HepG2 (cell line): ENCODE data around the gene NAA25. TPM values are rescaled to one million over a fixed set of nuclear protein-coding genes. Genes with fewer than 3 reads are reported as not detected.
"Not testable (repeated sequence)": the region's sequence is repeated elsewhere in the genome, so short reads cannot be mapped to it uniquely, and the experiment has no call there.

Source experiments
- ATAC-seq: fragments of 200-7000 bp; cut with Tn5 transposase; 3 replicates; pipeline ENCODE4 v1.9.1; 2020; ENCODE audit warnings: mild to moderate bottlenecking, moderate library complexity
- BruUV-seq: library from RNA; stranded (reverse); fragments of 400-500 nt; replicated peaks from 2 replicates; lab custom pipeline; 2021; lab: Mats Ljungman, UMichigan
- CTCF ChIA-PET: fragments of 300-600 bp; formaldehyde crosslinking; extraction: SDS; loops from one replicate; lab custom pipeline; 2021; ENCODE audit warnings: low total read pairs, inconsistent platforms, low intra/inter-chr PET ratio; lab: Yijun Ruan, JAX
- POLR2A ChIA-PET: fragments of 350-600 bp; sonication (Branson Sonifier 250); formaldehyde crosslinking; loops from one replicate; lab custom pipeline; 2020; ENCODE audit warnings: antibody characterized with exemption, inconsistent platforms; lab: Yijun Ruan, JAX
- DNase-seq: peaks from one replicate; pipeline ENCODE4 v3.0.0-alpha.2; 2015; ENCODE audit warnings: low spot score
- FAIRE-seq: peaks from 3 replicates; lab custom pipeline; 2011; peaks lifted over from hg19 to GRCh38; lab: Jason Lieb, UNC
- H2AFZ ChIP-seq: one replicate; pipeline ENCODE4 v1.6.1; 2011; ENCODE audit warnings: low read length, inconsistent platforms
- H3K27ac ChIP-seq: fragments of 300-600 bp; 3 replicates; pipeline ENCODE4 v1.8.0; 2011; ENCODE audit warnings: mixed run types, mild to moderate bottlenecking, mixed read lengths, low read length, inconsistent platforms; ENCODE audit not compliant: insufficient read depth; ENCODE audit errors: extremely low read length
- H3K27me3 ChIP-seq, 2 experiments: fragments of 200-600 bp in 1 of 2; 2 replicates in 1 of 2; 3 replicates in 1 of 2; pipeline versions ENCODE4 v1.6.0 to v1.8.0; 2011; ENCODE audit warnings: low read length in 2 of 2, mild to moderate bottlenecking in 2 of 2, moderate library complexity in 2 of 2, inconsistent platforms in 1 of 2; ENCODE audit not compliant: insufficient read depth in 2 of 2, control insufficient read depth in 1 of 2
- H3K36me3 ChIP-seq, 2 experiments: fragments of 200-600 bp in 1 of 2; replicated peaks in 1 of 2; 2 replicates in 1 of 2; 3 replicates in 1 of 2; pipeline versions ENCODE4 v1.5.1 to v1.8.0; 2011; ENCODE audit warnings: low read length in 2 of 2, inconsistent platforms in 1 of 2; ENCODE audit not compliant: insufficient read depth in 2 of 2, control insufficient read depth in 1 of 2
- H3K4me1 ChIP-seq: 2 replicates; pipeline ENCODE4 v1.5.1; 2012; ENCODE audit warnings: low read length, inconsistent platforms; ENCODE audit not compliant: insufficient read depth
- H3K4me2 ChIP-seq: 2 replicates; pipeline ENCODE4 v1.6.0; 2011; ENCODE audit warnings: low read depth, low read length, inconsistent platforms
- H3K4me3 ChIP-seq, 3 experiments: fragments of 200-600 bp in 1 of 3; sonication (generic), shearing (Covaris generic) in 1 of 3; replicated peaks in 1 of 3; 2 replicates each; pipeline ENCODE4 v1.5.1; 2011 to 2016; ENCODE audit warnings: low read length in 3 of 3, inconsistent platforms in 2 of 3, low read depth in 2 of 3, mild to moderate bottlenecking in 2 of 3, control low read depth in 1 of 3, mixed read lengths in 1 of 3; ENCODE audit not compliant: insufficient read depth in 1 of 3
- H3K79me2 ChIP-seq: one replicate; pipeline ENCODE4 v1.6.1; 2011; ENCODE audit warnings: low read length, inconsistent platforms; ENCODE audit not compliant: insufficient read depth
- H3K9ac ChIP-seq: 2 replicates; pipeline ENCODE4 v1.6.0; 2011; ENCODE audit warnings: mild to moderate bottlenecking, low read depth, low read length, inconsistent platforms; ENCODE audit not compliant: insufficient read depth
- H3K9me3 ChIP-seq: 2 replicates; pipeline ENCODE4 v1.5.1; 2012; ENCODE audit warnings: mild to moderate bottlenecking, low read length
- H4K20me1 ChIP-seq: 2 replicates; pipeline ENCODE4 v1.6.0; 2011; ENCODE audit warnings: inconsistent platforms, mild to moderate bottlenecking, low read length, moderate library complexity; ENCODE audit not compliant: insufficient read depth
- PTBP1 ChIP-seq: fragments of 200-400 bp; formaldehyde crosslinking; IDR thresholded peaks from 2 replicates; pipeline ENCODE4 v1.6.1; 2018; ENCODE audit warnings: low read length, low read depth; ENCODE audit not compliant: poor library complexity, severe bottlenecking
- THAP11 ChIP-seq: IDR thresholded peaks from 2 replicates; pipeline ENCODE4 v1.6.1; 2016; ENCODE audit warnings: missing biosample characterization, missing genetic modification reagents
- ZNF121 ChIP-seq: sonication (generic); formaldehyde crosslinking; IDR thresholded peaks from 2 replicates; pipeline ENCODE4 v1.5.0; 2020; ENCODE audit warnings: mild to moderate bottlenecking, missing genetic modification reagents
- WGBS: methylation state at CpG from one replicate; pipeline ENCODE4 v1.1.6; 2017; ENCODE audit warnings: low lambda C conversion rate; 5-methylcytosine and 5-hydroxymethylcytosine counted together
- in situ Hi-C: cut with HindIII; loops from 2 replicates; pipeline ENCODE4 v1.10.0; 2017; ENCODE audit warnings: low pct_unique_long_range_greater_than_20kb; ENCODE audit not compliant: extremely low pct_ligation_motif_present
- intact Hi-C: fragments of 100-400 bp; cut with micrococcal nuclease; formaldehyde crosslinking; loops from one replicate; pipeline ENCODE4 v1.10.0; 2022; ENCODE audit not compliant: unreplicated experiment
- polyA plus RNA-seq, 8 experiments: library from polyadenylated mRNA; depleted of rRNA in 3 of 8; stranded (reverse) in 7 of 8; unstranded in 1 of 8; fragments of >200 nt; fragmentation: Illumina TruSeq in 4 of 8; extraction: Trizol in 4 of 8; gene quantifications; 2 replicates each; pipeline versions ENCODE4 v1.2.1 to v1.2.3, GENCODE V29; 2011 to 2016; ENCODE audit warnings: low read depth in 4 of 8, missing spikeins in 1 of 8, mixed read lengths in 1 of 8; ENCODE audit not compliant: insufficient read depth in 1 of 8
- total RNA-seq, 5 experiments: library from RNA; depleted of rRNA; stranded (reverse); fragments of >200 nt; fragmentation: Illumina TruSeq; extraction: Trizol; gene quantifications; 2 replicates each; pipeline ENCODE4 v1.2.3, GENCODE V29; 2016; ENCODE audit warnings: low read depth in 1 of 5

Gene NAA25
- total and polyA plus RNA-seq, 2 of the 13 experiments (the other 11 are each of a cell fraction or from before 2014, with no cell fraction given): 11.4 to 32.0 TPM

- intact Hi-C loops: loop anchor here (1.0 kb wide), 1 partner anchor 29 kb away; no protein-coding TSS in a partner anchor
Measured at GRCh38 chr12:112102127-112102526, 6.5 kb downstream of the NAA25 start.

GRCh38 chr12:112100500-112100899 lies 8.1 kb downstream of the NAA25 start:
- DNase-seq, ATAC-seq, H3K4me2 ChIP-seq, H3K27ac ChIP-seq, in situ Hi-C loops, H3K9ac ChIP-seq, H3K9me3 ChIP-seq, intact Hi-C loops, H3K4me3 ChIP-seq, H3K27me3 ChIP-seq, H2AFZ ChIP-seq, BruUV-seq, CTCF ChIA-PET, FAIRE-seq: not testable (repeated sequence)
- H3K79me2 ChIP-seq: peaks cover 83% of the 10 kb centered on the region
- H3K36me3 ChIP-seq: peaks cover 4 to 56% of the 10 kb centered on the region in 2 experiments
- H4K20me1 ChIP-seq: peaks cover 26% of the 10 kb centered on the region
- POLR2A ChIA-PET: interaction anchor here (1.2 kb wide), 1 partner anchor 11 kb away, joined by 3 read pairs; no protein-coding TSS in a partner anchor
- peaks cover 16% of the 10 kb centered on the region for H3K4me1 ChIP-seq
- over 99% methylated on average over 15 of the region's 15 CpGs for whole genome bisulfite sequencing

More at GRCh38 chr12:112102127-112102526, 6.5 kb downstream of the NAA25 start:
- WGBS: 96% methylated on average over 4 of the region's 4 CpGs
- no peak for ATAC-seq
- no peaks in the 10 kb centered on the region for H3K9me3 ChIP-seq
- TF ChIP-seq THAP11 (CRISPR knock-in tag) (no peak), ZNF121 (CRISPR knock-in tag) (peak; percentile 27; the same call in 1 of the 2 replicates), PTBP1 (no peak)
- TF ChIP-seq, all 625 proteins: peak for 1
- H3K27ac ChIP-seq: no peak overlapping the region
- FAIRE-seq: no peak
- no peak overlapping the region for H3K9ac ChIP-seq
- H4K20me1 ChIP-seq: peaks cover 40% of the 10 kb centered on the region
- H3K4me3 ChIP-seq: no peak overlapping the region
- no peak overlapping the region for H2AFZ ChIP-seq
- in situ Hi-C loops: no loop called here
- no TSS peak for BruUV-seq
- H3K4me2 ChIP-seq: no peak overlapping the region
- H3K36me3 ChIP-seq: peaks cover 4 to 41% of the 10 kb centered on the region in 2 experiments
- H3K4me1 ChIP-seq: peaks cover 32% of the 10 kb centered on the region
- ChIA-PET CTCF (no interaction called here), POLR2A (no interaction called here)
- no peak for DNase-seq
- peaks cover 83% of the 10 kb centered on the region for H3K79me2 ChIP-seq
- no peaks in the 10 kb centered on the region for H3K27me3 ChIP-seq
